ENCODE results near the gene SCAMP1.

SCAMP1 gene

DNA sequence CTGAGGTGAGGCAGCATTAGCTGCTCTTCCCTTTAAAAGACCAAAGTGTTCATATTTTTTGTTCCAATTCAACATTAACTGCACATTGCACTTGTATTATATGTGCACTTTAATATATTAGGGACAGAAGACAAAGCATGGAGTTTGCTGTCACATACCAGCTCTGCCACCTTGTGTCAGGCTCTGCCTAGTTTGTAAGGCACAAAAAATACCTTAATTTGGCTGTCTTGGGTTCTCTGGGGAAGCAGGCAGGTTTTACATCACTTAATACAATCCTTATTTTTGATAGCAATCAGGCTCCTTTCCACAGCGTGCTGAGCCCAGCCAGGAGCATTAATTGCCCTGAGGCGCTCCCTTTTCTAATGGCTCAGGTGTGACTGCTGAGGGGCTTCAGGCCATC lies 131.8 kb downstream of the SCAMP1 start:
- DNase-seq (ENCODE audit: low read depth in 2 of 2, low spot score in 1 of 2), result no peak

DNA sequence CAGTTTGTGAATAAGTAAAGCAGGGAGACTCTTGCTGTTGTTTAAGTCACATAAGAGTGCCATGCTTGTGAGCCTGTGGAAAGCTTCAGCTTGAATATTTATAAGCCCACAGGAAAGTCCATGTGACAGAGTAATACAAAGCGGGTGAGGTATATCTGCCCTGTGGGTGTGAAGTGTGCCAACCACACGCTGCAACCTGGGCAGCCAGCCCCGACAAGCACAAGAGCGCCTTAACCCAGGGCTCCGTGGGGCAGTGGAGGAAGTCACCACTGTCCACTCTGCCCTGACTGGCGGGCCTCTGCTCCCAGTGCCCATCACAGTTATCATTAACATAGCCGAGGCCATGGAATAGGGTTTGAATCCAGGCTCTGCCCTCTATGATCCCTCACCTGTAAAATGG lies 132.2 kb downstream of the SCAMP1 start:
- DNase-seq (ENCODE audit: low read depth in 2 of 2, low spot score in 1 of 2), result no peak

- no peak for DNase-seq (ENCODE audit: low read depth in 2 of 2, low spot score in 1 of 2)
Observed at GRCh38 chr5:78495800-78496199, 135.4 kb downstream of the SCAMP1 start.

DNA sequence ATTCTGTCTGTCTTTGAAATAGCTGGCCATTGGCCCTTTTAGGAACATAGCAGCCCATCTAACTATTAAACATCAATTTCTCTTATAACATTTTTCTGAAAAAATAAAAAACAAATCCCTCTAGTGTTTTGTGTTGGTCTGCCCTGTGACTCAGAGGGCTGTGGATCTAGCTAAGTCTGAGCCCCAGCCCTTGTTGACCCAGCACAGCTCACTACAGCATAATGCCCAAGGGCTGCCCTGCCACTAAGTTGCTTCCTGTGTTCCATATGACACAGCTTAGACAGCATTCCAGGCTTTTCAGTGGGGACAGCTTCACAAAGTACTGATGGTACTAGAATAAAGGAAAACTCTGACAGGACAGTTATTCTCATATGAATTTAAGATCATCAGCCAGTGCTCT lies 136.0 kb downstream of the SCAMP1 start:
- no peak for DNase-seq (ENCODE audit: low read depth in 2 of 2, low spot score in 1 of 2)

DNA sequence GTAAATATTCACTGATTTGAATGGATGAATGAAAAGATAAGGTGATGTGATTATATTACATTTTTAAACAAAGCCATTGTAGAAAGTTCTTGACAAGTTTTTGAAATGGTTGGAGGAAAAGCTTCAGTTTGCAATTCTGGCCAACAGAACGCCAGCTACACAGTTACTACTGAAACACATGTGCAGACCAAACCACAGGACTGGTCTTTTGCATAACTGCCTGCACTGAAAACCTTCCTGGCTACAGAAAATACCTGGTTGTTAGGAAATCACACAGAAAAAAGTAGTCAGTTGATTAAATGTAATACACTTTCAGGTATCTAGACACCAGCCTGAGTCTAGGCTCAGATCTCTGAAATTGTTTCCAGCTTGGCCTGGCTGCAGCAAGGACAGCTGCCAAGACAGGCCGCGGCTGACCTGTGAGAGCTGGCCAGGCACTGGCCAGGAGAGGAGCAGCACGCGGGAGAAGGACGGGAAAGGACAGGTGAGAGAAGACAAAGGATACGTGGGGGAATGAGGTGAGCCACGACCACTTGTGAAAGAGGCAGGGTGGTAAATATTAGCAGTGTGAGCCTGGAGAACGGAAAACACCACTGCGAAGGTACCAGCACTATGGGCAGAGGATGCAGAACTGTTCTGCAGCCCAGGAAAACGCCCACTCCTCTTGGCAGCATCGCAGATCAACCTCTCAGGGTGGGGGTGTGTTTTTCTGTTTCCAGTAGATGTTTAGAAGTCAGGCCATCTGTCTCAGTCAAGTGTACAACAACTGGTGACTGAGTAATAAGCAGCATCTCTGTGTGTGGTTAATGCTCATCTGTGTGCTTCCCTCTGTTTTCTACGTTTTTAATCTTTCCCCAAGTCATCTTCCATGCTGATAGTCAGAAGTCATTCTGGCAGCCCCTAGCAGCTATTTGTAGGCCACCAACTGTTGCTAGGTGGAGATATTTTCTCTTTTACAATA lies 137.4 kb downstream of the SCAMP1 start:
- DNase-seq (ENCODE audit: low read depth in 2 of 2, low spot score in 1 of 2), result no peak

GRCh38 chr5:78499485-78499884 lies 139.1 kb downstream of the SCAMP1 start:
- DNase-seq (ENCODE audit: low read depth in 2 of 2, low spot score in 1 of 2), result no peak

GRCh38 chr5:78500028-78500427 lies 139.6 kb downstream of the SCAMP1 start:
- DNase-seq (ENCODE audit: low read depth in 2 of 2, low spot score in 1 of 2), result no peak

GRCh38 chr5:78500871-78501270 lies 140.5 kb downstream of the SCAMP1 start:
- no peak for DNase-seq (ENCODE audit: low read depth in 2 of 2, low spot score in 1 of 2)

GRCh38 chr5:78501411-78502352 lies 141.3 kb downstream of the SCAMP1 start:
- DNase-seq (ENCODE audit: low read depth in 2 of 2, low spot score in 1 of 2), result no peak

DNA sequence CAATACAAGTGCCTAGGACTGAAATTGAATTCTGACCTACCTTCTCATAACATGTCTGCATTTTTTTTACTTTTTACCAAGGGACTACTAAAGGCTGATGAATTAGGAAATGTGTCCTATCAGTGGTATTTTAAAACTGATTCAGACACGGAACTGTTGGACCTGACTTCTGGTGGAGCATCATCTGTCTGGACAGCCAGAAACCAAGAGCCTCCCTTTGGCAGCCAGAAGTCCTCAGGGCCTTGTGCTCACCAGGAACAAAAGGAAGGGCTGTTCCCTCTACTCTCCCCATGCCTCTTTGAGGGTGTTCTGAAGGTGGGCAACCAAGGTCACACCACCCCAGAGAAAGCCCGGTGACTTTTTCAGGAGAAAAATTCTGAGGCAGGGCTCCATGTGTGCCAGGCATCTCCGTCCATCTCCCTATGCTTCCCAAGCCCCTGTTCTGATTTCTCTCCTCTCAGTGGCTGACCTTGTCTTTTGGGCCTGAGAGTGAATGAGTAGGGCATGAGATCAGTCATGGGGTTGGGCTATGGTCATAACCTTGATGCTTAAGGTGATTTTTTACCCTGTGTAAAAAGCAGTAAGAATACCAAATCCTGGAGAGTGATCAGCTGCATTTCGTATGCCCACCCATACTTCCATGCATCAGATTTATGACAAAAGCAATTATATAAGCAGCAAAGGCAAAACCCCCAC lies 143.7 kb downstream of the SCAMP1 start:
- DNase-seq (ENCODE audit: low read depth in 2 of 2, low spot score in 1 of 2), result no peak

- no peak for DNase-seq (ENCODE audit: low read depth in 2 of 2, low spot score in 1 of 2)
Observed at GRCh38 chr5:78504704-78505677, 144.6 kb downstream of the SCAMP1 start.

DNA sequence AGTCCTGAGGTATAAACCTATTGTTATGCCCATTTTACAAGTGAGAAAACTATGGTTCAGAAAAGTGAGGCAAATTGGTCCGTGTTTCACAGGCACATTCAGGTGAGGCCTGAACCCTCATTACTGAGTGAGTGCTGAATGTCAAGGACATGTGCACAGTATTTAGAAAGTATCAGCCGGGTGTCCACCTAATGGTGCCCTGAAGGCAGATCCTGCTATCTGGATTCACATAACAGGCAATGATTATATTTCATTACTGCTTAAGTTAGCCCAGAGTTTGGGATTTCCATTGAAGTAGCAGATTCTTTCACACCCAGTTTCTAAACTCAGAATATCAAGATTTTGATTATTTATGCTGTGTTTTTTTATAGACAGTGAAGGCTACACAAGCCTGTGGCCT lies 145.4 kb downstream of the SCAMP1 start:
- DNase-seq (ENCODE audit: low read depth in 2 of 2, low spot score in 1 of 2), result no peak

DNA sequence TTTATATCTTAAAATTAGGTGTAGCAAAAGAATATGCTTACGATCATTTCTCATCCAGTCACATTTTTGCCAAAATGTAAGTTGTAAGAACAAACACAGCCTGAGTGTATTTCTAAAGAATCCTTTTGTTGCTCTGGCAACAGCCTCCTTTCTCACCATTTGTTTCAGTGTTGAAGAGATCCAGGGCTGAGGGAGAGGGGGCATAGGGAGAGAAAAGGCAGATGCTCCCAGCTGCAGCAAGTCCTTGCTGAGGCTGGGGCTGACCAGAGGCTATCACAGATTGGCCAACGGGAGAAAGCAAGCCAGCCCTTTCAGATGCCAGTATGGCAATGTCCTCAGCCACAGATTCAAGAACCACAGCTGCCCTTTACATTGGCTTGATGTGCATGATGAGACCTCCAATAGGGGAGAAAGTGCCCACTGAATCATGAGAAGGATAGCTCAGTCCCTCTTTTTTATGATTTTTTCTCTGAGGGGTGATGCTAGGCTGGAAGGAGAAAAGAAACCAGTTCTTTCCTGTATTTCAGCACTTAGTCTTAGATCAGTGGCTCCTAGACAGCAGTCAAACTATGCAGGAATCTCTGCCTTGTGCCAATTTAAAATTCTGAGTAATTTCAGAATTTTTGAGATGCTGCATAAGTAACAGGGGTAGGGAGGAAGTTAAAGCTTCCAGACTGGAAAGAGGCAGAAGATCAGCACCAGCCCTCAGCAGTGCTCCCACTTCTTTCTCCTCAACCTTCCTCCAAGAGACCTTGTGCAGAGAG lies 146.0 kb downstream of the SCAMP1 start:
- DNase-seq (ENCODE audit: low read depth in 2 of 2, low spot score in 1 of 2), result no peak

GRCh38 chr5:78507531-78507930 lies 147.1 kb downstream of the SCAMP1 start:
- DNase-seq (ENCODE audit: low read depth in 2 of 2, low spot score in 1 of 2), result no peak

DNA sequence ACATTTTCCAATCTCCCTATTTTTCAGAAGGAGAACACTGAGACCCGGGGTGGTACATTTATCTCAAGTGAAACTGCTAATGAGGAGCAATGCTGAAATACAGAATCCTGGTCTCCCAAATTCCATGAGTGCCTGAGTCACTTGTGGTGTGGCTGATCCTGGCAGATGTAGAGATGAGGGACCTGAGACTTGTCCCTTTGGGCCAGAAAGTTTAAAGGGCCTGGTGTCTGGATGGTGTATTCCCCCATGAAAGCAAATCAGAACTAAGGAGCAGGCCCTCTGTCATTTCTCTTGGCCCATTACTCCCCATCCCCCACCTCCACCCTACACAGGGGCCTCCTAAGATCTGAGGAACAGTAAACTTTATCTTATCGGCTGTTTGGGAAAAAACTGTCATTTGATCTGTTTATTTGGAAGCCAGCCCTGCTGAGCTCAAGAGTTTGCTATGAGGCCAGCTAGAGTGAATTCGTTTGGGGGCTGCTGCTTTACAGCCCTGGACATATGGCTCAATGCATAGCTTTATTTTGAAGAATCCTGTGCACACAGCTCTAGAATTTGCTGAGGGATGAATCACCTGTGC lies 147.9 kb downstream of the SCAMP1 start:
- no peak for DNase-seq (ENCODE audit: low read depth in 2 of 2, low spot score in 1 of 2)

DNA sequence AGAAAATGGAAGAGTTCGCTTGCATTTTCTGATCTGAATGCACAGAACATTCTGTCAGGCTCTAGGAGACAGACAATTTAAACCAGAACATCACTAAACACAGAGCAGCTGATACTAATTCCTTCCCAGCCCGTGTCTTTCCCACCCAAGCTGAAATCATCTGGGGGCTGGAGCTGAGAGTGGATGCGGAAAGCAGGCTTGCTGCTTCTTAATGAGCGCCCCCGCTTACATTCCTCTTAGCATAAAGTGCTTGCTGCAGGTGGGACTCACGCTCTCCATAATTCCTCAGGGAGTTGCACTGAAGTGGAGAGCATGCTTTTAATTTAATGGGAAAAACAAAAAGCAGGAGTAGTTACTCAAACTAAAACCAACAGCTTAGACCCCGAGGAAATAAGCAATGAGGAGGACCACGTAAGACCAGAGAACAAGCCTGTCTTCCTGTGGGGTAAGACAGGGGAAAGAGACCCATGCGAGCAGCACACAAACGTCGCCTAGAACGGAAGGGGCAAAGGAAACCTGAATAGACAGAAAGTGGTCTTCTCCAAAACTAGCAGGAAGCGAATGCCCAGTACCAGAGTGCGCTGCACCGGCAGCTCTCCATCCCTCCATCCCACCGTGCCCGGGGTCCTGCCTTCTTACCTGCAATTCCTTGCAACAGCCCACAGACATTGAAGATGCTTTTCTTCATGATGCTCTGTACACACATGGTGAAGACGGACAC lies 148.9 kb downstream of the SCAMP1 start:
- DNase-seq (ENCODE audit: low read depth in 2 of 2, low spot score in 1 of 2), result no peak

DNA sequence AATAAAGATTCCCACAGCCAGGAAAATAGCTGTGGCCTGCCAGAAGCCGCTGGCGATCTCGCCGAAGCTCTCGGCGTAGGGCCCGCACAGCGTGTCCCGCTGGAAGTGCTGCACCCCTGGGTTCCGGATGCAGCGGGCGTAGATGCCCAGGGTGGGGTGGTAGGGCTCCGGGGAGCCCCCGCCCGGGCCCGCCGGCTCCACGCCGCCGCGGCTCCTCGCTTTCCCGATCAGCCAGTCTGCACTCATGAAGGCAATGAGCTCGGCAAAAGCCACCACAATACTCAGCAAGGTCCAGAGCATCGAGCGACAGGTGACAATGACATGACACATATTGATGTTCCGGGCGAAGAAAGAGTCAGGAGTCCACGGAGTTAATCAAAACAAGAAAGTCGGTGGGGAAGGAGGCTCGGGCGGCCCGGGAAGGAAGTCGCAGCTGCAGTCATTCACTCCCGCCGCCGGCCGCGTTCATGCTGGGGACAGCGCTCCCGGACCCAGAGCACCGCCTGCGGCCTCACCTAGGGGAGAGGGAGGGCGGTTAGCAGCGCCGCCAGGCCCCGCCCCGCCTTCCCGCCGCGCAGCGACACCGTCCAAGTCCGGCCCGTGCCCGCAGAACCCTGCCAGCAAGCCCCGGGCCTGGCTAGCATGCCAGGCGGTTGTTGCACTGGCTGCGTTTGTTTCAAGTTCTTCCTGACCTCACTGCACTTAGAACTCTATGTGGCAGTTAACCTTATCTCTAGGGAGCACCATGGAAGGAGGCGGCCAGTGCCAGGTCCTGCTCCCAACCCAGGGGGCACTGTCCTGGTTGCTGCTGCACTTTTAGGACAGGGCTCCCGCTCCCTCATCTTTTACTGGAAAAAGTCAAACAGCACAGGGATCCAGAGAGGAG lies 149.7 kb downstream of the SCAMP1 start:
- no peak for DNase-seq (ENCODE audit: low read depth in 2 of 2, low spot score in 1 of 2)
